Spleen (tissue), 7 donors: ENCODE results near the gene OSM.
"Not testable (repeated sequence)": the region's sequence is repeated elsewhere in the genome, so short reads cannot be mapped to it uniquely, and the experiment has no call there.

Source experiments
- CTCF ChIP-seq, 11 experiments: fragments of 200-600 bp in 7 of 11; fragments of 450-650 bp in 4 of 11; sonication (generic) in 4 of 11; IDR thresholded peaks in 8 of 11; conservative IDR thresholded peaks in 3 of 11; 1 replicate in 7 of 11; 2 replicates in 4 of 11; pipeline versions ENCODE4 v1.4.0 to v1.8.0; 2016 to 2021; ENCODE audit warnings: antibody characterized with exemption in 11 of 11, inconsistent platforms in 4 of 11, mild to moderate bottlenecking in 1 of 11
- POLR2AphosphoS5 ChIP-seq, 3 donors: sonication (generic); formaldehyde crosslinking; IDR thresholded peaks; one replicate each; pipeline ENCODE4 v1.5.1; 2017; ENCODE audit warnings: antibody characterized with exemption in 3 of 3
- donor health status: DM: no; HTN: no; CAD: no; lungs with moderate emphysema.
- donor health status: DM: no; HTN: no; CAD: no.
- donor health status: DM: no; HTN: no; CAD: no.

- not testable (repeated sequence) for TF ChIP-seq POLR2AphosphoS5 (IDR thresholded peaks at IDR 0.05); CTCF (IDR thresholded peaks at IDR 0.05 in 8 of 11, conservative IDR thresholded peaks at IDR 0.05 in 3 of 11)
These were observed 32.3 kb downstream of the OSM start for GRCh38 chr22:30234325-30234724.
